Suprapubic skin (tissue), 4 donors: ENCODE measurements around the gene PARVA. TPM values are rescaled to one million over a fixed set of nuclear protein-coding genes. Genes with fewer than 3 reads are reported as not detected.

Source experiments
- DNase-seq, 2 donors: peaks; one replicate each; pipeline ENCODE4 v3.0.0-alpha.2; 2019; ENCODE audit warnings: low spot score in 2 of 2
- H3K27ac ChIP-seq: fragments of 200-600 bp; sonication (generic); one replicate; pipeline ENCODE4 v1.5.1; 2019
- H3K27me3 ChIP-seq: fragments of 200-600 bp; sonication (generic); one replicate; pipeline ENCODE4 v1.5.1; 2019
- H3K36me3 ChIP-seq: fragments of 200-600 bp; sonication (generic); one replicate; pipeline ENCODE4 v1.5.1; 2019
- H3K4me1 ChIP-seq: fragments of 200-600 bp; sonication (generic); one replicate; pipeline ENCODE4 v1.5.1; 2019
- H3K4me3 ChIP-seq: fragments of 200-600 bp; sonication (generic); one replicate; pipeline ENCODE4 v1.5.1; 2019; ENCODE audit warnings: mild to moderate bottlenecking
- H3K9me3 ChIP-seq: fragments of 200-600 bp; sonication (generic); one replicate; pipeline ENCODE4 v1.5.1; 2019
- EP300 ChIP-seq: sonication (generic); formaldehyde crosslinking; IDR thresholded peaks from one replicate; pipeline ENCODE4 v1.6.1; 2017; ENCODE audit warnings: antibody characterized with exemption
- POLR2A ChIP-seq, 2 donors: fragments of 450-650 bp; IDR thresholded peaks; one replicate each; pipeline ENCODE4 v1.6.1; 2017; ENCODE audit warnings: antibody characterized with exemption in 2 of 2, mild to moderate bottlenecking in 2 of 2, moderate library complexity in 2 of 2
- POLR2AphosphoS5 ChIP-seq, 3 donors: sonication (generic); formaldehyde crosslinking; IDR thresholded peaks; one replicate each; pipeline ENCODE4 v1.6.1; 2017; ENCODE audit warnings: antibody characterized with exemption in 3 of 3
- WGBS: methylation state at CpG from one replicate; pipeline ENCODE4 v1.1.5; 2018; 5-methylcytosine and 5-hydroxymethylcytosine counted together
- total RNA-seq, 4 donors: library from RNA; depleted of rRNA; stranded (reverse); fragments of >200 nt; gene quantifications; one replicate each; pipeline ENCODE4 v1.1.0, GENCODE V29; 2016
- TF ChIP-seq, protein P1 (sequence below), 2 donors: fragments of 200-600 bp in 1 of 2; fragments of 450-650 bp in 1 of 2; sonication (generic) in 1 of 2; IDR thresholded peaks; one replicate each; pipeline ENCODE4 v1.5.1; 2016 to 2019; ENCODE audit warnings: antibody characterized with exemption in 2 of 2, mild to moderate bottlenecking in 1 of 2, moderate library complexity in 1 of 2

Gene PARVA
- total RNA-seq, 4 donors from 2014 or later: 16.7 to 26.2 (median 21.4) TPM

DNA sequence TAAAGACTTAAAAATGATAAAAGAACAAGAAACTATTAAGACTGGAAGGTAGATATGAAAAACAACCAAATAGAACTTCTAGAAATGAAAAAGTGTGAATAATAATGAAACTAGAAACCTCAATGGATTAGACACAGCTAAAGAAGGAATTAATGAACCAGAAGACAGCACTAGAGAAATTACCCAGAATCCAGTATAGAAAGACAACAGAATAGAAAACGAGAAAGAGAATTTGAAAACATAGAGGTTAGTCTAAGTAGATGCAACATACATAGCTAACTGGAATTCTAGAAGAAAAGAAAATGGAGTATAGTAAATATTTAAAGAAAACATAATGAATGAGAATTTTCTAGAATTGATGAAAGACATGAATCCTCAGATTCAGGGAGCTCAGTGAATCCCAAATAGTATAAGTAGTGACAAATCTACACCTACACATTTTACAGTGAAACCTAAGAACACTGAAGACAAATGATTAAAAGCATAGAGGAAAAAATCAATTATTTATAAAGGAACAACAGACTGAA lies 111.9 kb downstream of the PARVA start:
- Histone ChIP-seq H3K27me3 (no peaks in the 10 kb centered on the region), H3K36me3 (no peaks in the 10 kb centered on the region), H3K27ac (no peak overlapping the region), H3K4me3 (no peak overlapping the region), H3K9me3 (no peaks in the 10 kb centered on the region), H3K4me1 (no peaks in the 10 kb centered on the region)
- TF ChIP-seq EP300 (no peak), POLR2AphosphoS5 (IDR thresholded peaks at IDR 0.05) (no peak), POLR2A (IDR thresholded peaks at IDR 0.05) (no peak)
- TF ChIP-seq, protein P1, sequence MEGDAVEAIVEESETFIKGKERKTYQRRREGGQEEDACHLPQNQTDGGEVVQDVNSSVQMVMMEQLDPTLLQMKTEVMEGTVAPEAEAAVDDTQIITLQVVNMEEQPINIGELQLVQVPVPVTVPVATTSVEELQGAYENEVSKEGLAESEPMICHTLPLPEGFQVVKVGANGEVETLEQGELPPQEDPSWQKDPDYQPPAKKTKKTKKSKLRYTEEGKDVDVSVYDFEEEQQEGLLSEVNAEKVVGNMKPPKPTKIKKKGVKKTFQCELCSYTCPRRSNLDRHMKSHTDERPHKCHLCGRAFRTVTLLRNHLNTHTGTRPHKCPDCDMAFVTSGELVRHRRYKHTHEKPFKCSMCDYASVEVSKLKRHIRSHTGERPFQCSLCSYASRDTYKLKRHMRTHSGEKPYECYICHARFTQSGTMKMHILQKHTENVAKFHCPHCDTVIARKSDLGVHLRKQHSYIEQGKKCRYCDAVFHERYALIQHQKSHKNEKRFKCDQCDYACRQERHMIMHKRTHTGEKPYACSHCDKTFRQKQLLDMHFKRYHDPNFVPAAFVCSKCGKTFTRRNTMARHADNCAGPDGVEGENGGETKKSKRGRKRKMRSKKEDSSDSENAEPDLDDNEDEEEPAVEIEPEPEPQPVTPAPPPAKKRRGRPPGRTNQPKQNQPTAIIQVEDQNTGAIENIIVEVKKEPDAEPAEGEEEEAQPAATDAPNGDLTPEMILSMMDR (IDR thresholded peaks at IDR 0.05): no peak
- WGBS: 96% methylated on average over 1 of the region's 1 CpG
- DNase-seq: no peak

DNA sequence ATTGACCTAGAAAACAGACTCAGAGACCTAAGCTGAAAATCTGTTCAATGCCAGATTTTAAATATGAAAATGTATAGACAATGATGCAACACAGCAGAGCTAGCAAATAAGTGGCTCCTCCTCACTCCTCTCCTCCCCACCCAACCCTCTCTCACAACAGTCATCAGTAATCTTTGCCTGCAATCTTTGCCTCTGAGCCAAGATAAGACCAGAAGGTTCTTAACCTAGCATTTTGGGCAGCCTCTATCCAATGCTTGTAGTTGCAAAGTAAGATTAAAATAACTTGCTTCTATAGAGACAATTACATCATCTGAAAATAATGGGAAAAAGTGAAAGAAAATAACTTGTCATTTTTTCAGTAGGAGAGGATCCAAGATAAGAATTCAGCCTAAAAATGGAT lies 117.3 kb downstream of the PARVA start:
- TF ChIP-seq POLR2AphosphoS5 (IDR thresholded peaks at IDR 0.05) (no peak), POLR2A (IDR thresholded peaks at IDR 0.05) (no peak), EP300 (no peak)
- TF ChIP-seq, protein P1 (IDR thresholded peaks at IDR 0.05): no peak
- Histone ChIP-seq H3K4me3 (no peak overlapping the region), H3K36me3 (peaks cover 16% of the 10 kb centered on the region), H3K9me3 (no peaks in the 10 kb centered on the region), H3K27ac (no peak overlapping the region), H3K4me1 (no peaks in the 10 kb centered on the region), H3K27me3 (no peaks in the 10 kb centered on the region)
- DNase-seq: no peak

DNA sequence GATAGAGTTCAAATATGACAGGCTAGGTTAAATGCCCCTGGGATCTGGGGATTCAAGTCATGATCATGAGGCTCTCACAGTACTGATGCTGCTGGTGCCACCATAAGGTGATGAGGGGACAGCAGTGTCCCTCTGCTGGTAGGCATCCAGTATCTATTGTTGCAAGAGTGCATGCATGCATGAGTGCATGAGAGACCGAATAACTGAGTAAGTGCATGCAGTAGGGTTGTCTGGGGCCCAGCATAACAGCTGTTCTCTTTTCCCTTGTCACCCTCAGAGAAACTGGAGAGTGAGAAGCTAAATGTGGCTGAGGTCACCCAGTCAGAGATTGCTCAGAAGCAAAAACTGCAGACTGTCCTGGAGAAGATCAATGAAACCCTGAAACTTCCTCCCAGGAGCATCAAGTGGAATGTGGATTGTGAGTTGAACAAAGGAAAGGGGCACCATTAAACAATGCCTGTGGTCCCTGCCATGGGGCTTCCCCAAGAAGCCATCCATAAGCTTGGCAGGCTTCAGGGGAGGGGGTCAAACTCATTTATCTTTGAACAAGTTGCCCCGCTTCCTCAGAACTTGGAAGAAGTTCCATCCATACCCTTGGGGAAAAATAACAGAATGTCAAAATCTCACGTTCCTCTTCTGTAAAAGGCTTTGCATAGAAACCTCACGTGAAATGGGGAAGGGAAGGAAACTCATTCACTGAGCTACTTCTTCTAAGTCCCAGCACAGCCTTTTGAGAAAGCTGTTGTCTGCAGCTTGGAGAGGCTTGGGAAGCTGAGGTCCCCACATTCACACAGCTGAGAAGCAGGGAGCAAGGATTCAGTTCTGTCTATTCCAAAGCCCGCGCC lies 119.0 kb downstream of the PARVA start:
- WGBS: 70% methylated on average over 6 of the region's 6 CpGs
- Histone ChIP-seq H3K9me3 (no peaks in the 10 kb centered on the region), H3K27me3 (no peaks in the 10 kb centered on the region), H3K27ac (no peak overlapping the region), H3K36me3 (peaks cover 16% of the 10 kb centered on the region), H3K4me3 (no peak overlapping the region), H3K4me1 (no peaks in the 10 kb centered on the region)
- no peak for DNase-seq
- TF ChIP-seq EP300 (no peak), POLR2AphosphoS5 (IDR thresholded peaks at IDR 0.05) (no peak), POLR2A (IDR thresholded peaks at IDR 0.05) (no peak)
- TF ChIP-seq, protein P1 (IDR thresholded peaks at IDR 0.05): no peak

DNA sequence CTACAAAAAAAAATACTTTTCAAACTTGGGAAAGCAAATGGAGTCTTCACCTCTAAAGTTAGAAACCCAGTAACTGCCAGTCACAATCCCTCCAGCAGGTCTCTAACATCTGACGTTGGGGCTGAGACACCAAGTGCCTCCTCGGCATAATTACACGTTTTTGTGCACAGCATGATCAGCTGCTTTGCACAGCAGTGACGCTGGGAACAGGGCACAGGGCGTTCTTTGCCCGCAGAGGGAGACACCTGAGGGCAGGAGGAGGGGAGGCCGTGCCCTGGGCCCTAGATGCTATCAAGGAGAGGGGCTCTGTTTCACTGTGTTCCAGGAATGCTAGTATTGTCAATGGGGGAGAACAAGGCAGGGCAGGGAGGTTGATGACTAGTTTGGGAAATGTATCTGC lies 120.1 kb downstream of the PARVA start:
- Histone ChIP-seq H3K27me3 (no peaks in the 10 kb centered on the region), H3K9me3 (no peaks in the 10 kb centered on the region), H3K4me1 (no peaks in the 10 kb centered on the region), H3K27ac (no peak overlapping the region), H3K4me3 (no peak overlapping the region), H3K36me3 (peaks cover 16% of the 10 kb centered on the region)
- TF ChIP-seq, protein P1 (IDR thresholded peaks at IDR 0.05): no peak
- no peak for TF ChIP-seq POLR2A (IDR thresholded peaks at IDR 0.05)
- TF ChIP-seq EP300: no peak
- WGBS: 87% methylated on average over 7 of the region's 7 CpGs
- no peak for DNase-seq

DNA sequence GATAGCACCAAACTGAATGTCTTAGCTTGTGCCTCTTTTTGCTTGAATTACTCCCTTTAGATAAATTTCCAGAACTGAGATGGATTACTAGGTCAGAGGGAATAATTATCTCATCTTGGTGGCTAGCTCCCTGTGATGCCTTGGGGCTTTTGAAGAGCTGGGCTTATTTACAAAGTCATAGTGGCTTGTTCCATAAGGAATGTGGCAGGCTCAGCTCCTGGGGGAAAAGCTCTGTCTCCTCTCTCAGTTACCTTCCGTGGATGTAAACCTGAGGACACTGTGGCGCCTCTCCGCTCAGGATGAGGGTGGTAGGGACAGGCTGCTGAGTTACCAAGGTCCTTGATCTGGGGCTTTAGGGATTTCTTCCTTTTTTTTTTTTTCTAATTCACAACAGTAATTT lies 121.7 kb downstream of the PARVA start:
- 98% methylated on average over 3 of the region's 3 CpGs for WGBS
- Histone ChIP-seq H3K4me1 (no peaks in the 10 kb centered on the region), H3K9me3 (no peaks in the 10 kb centered on the region), H3K27me3 (no peaks in the 10 kb centered on the region), H3K4me3 (no peak overlapping the region), H3K27ac (no peak overlapping the region), H3K36me3 (peaks cover 16% of the 10 kb centered on the region)
- TF ChIP-seq POLR2AphosphoS5 (IDR thresholded peaks at IDR 0.05) (no peak), POLR2A (IDR thresholded peaks at IDR 0.05) (no peak), EP300 (no peak)
- TF ChIP-seq, protein P1 (IDR thresholded peaks at IDR 0.05): no peak
- no peak for DNase-seq
